HepG2 (cell line): ENCODE measurements around the gene LASP1.

ENCODE experiments used
- CREM ChIP-seq, 2 experiments: sonication (generic) in 1 of 2; formaldehyde crosslinking in 1 of 2; IDR thresholded peaks; 2 replicates each; pipeline versions ENCODE4 v1.4.0 to v1.6.1; 2016 to 2020; ENCODE audit warnings: antibody characterized with exemption in 1 of 2, mild to moderate bottlenecking in 1 of 2, missing genetic modification reagents in 1 of 2
- CTCF ChIP-seq: sonication (generic); formaldehyde crosslinking; IDR thresholded peaks from 2 replicates; pipeline ENCODE4 v1.5.0; 2020; ENCODE audit warnings: mild to moderate bottlenecking, missing genetic modification reagents, moderate library complexity
- GABPA ChIP-seq, 2 experiments: IDR thresholded peaks; 2 replicates each; pipeline ENCODE4 v1.6.1; 2011 to 2016; ENCODE audit warnings: low read depth in 2 of 2, low read length in 1 of 2, missing biosample characterization in 1 of 2, missing genetic modification characterization in 1 of 2
- GMEB1 ChIP-seq: sonication (generic); formaldehyde crosslinking; IDR thresholded peaks from 2 replicates; pipeline ENCODE4 v1.5.1; 2020; ENCODE audit warnings: missing genetic modification reagents, mild to moderate bottlenecking, borderline replicate concordance
- POLR2A ChIP-seq, 2 experiments: IDR thresholded peaks; 2 replicates each; pipeline ENCODE4 v1.6.1; 2011; ENCODE audit warnings: low read depth in 2 of 2, low read length in 2 of 2, mild to moderate bottlenecking in 1 of 2, moderate library complexity in 1 of 2; ENCODE audit not compliant: insufficient read depth in 1 of 2
- RAD51 ChIP-seq: fragments of 450-650 bp; IDR thresholded peaks from 2 replicates; pipeline ENCODE4 v1.6.1; 2016; ENCODE audit warnings: borderline replicate concordance
- RFX5 ChIP-seq: IDR thresholded peaks from 2 replicates; pipeline ENCODE4 v1.6.1; 2011; ENCODE audit warnings: low read depth, low read length, improper control_type of control experiment
- RNF219 ChIP-seq: sonication (generic); formaldehyde crosslinking; IDR thresholded peaks from 2 replicates; pipeline ENCODE4 v1.5.0; 2020; ENCODE audit warnings: mild to moderate bottlenecking, missing genetic modification reagents
- SMAD1 ChIP-seq: sonication (generic); formaldehyde crosslinking; IDR thresholded peaks from 2 replicates; pipeline ENCODE4 v1.4.0; 2020; ENCODE audit warnings: missing genetic modification reagents, low read depth, mild to moderate bottlenecking, borderline replicate concordance
- STAT6 ChIP-seq: sonication (generic); formaldehyde crosslinking; IDR thresholded peaks from 2 replicates; pipeline ENCODE4 v1.4.0; 2020; ENCODE audit warnings: missing genetic modification reagents, mild to moderate bottlenecking, borderline replicate concordance
- TRIM24 ChIP-seq: sonication (generic); formaldehyde crosslinking; IDR thresholded peaks from 2 replicates; pipeline ENCODE4 v1.8.0; 2022; ENCODE audit warnings: mild to moderate bottlenecking, missing genetic modification reagents
- UBTF ChIP-seq: sonication (generic); formaldehyde crosslinking; IDR thresholded peaks from 2 replicates; pipeline ENCODE4 v1.4.0; 2020; ENCODE audit warnings: mild to moderate bottlenecking, missing genetic modification reagents
- ZNF296 ChIP-seq: sonication (generic); formaldehyde crosslinking; conservative IDR thresholded peaks from 2 replicates; pipeline ENCODE4 v1.5.0; 2020; ENCODE audit warnings: mild to moderate bottlenecking, missing genetic modification reagents
- ZNF777 ChIP-seq: sonication (generic); formaldehyde crosslinking; IDR thresholded peaks from 2 replicates; pipeline ENCODE4 v1.4.0; 2020; ENCODE audit warnings: missing genetic modification reagents

GRCh38 chr17:38925263-38925995, 55.6 kb downstream of the LASP1 start, which contains the start of gene LASP1NB:
- TF ChIP-seq POLR2A (IDR thresholded peaks at IDR 0.05; ENCODE audit: insufficient read depth in 1 of 2, low read depth in 2 of 2, low read length in 2 of 2) = no peak
- no peak for TF ChIP-seq ZNF777 (CRISPR knock-in tag)
- no peak for TF ChIP-seq SMAD1 (CRISPR knock-in tag)
- TF ChIP-seq RNF219 (CRISPR knock-in tag) = no peak
- TF ChIP-seq STAT6 (CRISPR knock-in tag) = no peak
- TF ChIP-seq ZNF296 (CRISPR knock-in tag) = no peak
- TF ChIP-seq TRIM24 (CRISPR knock-in tag) = no peak
- no peak for TF ChIP-seq CTCF
- no peak for TF ChIP-seq RFX5
- no peak for TF ChIP-seq GABPA (IDR thresholded peaks at IDR 0.05; ENCODE audit: low read depth, low read length)
- no peak for TF ChIP-seq GABPA (CRISPR knock-in tag; IDR thresholded peaks at IDR 0.05; ENCODE audit: low read depth)
- TF ChIP-seq UBTF (CRISPR knock-in tag) = no peak
- no peak for TF ChIP-seq RAD51
- no peak for TF ChIP-seq CREM (IDR thresholded peaks at IDR 0.05)
- TF ChIP-seq CREM (CRISPR knock-in tag; IDR thresholded peaks at IDR 0.05) = no peak
- no peak for TF ChIP-seq GMEB1 (CRISPR knock-in tag)
